Stimulated activated CD8-positive, alpha-beta memory T cell treated with anti-CD3 and anti-CD28 coated beads, Interleukin-7, amount 100 ng/mL, for 48 hours (primary cell): Measurements from ENCODE around the gene LDLRAD3.

Experiments used
- DNase-seq, 2 donors: peaks; one replicate each; pipeline ENCODE4 v3.0.0-alpha.2; 2020; ENCODE audit warnings: low read depth in 1 of 2; ENCODE audit errors: extremely low read depth in 1 of 2

LDLRAD3 gene

GRCh38 chr11:36015799-36016198, 71.9 kb downstream of the LDLRAD3 start:
- no peak for DNase-seq

GRCh38 chr11:36016263-36016662, 72.4 kb downstream of the LDLRAD3 start:
- DNase-seq = no peak

- DNase-seq = no peak
These were observed 72.8 kb downstream of the LDLRAD3 start for GRCh38 chr11:36016709-36017108.

- DNase-seq = no peak
These were observed 75.2 kb downstream of the LDLRAD3 start for GRCh38 chr11:36019005-36019596.

- DNase-seq = no peak
These were observed 75.9 kb downstream of the LDLRAD3 start for GRCh38 chr11:36019722-36020121.

GRCh38 chr11:36022882-36023281, 79.0 kb downstream of the LDLRAD3 start:
- DNase-seq = no peak

- DNase-seq = no peak
These were observed 80.1 kb downstream of the LDLRAD3 start for GRCh38 chr11:36023922-36024321.

GRCh38 chr11:36024716-36025115, 80.9 kb downstream of the LDLRAD3 start:
- DNase-seq = no peak

GRCh38 chr11:36026315-36026968, 82.6 kb downstream of the LDLRAD3 start:
- DNase-seq = no peak

GRCh38 chr11:36027731-36028130, 83.9 kb downstream of the LDLRAD3 start:
- no peak for DNase-seq

- DNase-seq = no peak
These were observed 85.8 kb downstream of the LDLRAD3 start for GRCh38 chr11:36029616-36030015.

- no peak for DNase-seq
These were observed 86.9 kb downstream of the LDLRAD3 start for GRCh38 chr11:36030731-36031281.

GRCh38 chr11:36033082-36033751, 89.4 kb downstream of the LDLRAD3 start:
- no peak for DNase-seq

- no peak for DNase-seq
These were observed 90.1 kb downstream of the LDLRAD3 start for GRCh38 chr11:36033936-36034335.

- DNase-seq = no peak
These were observed 90.9 kb downstream of the LDLRAD3 start for GRCh38 chr11:36034551-36035331.

- DNase-seq = no peak
These were observed 91.6 kb downstream of the LDLRAD3 start for GRCh38 chr11:36035454-36035853.

GRCh38 chr11:36035999-36036398, 92.1 kb downstream of the LDLRAD3 start:
- DNase-seq = no peak

- no peak for DNase-seq
These were observed 93.2 kb downstream of the LDLRAD3 start for GRCh38 chr11:36037031-36037430.

- DNase-seq = no peak
These were observed 94.7 kb downstream of the LDLRAD3 start for GRCh38 chr11:36038541-36038940.

- DNase-seq = no peak
These were observed 95.6 kb downstream of the LDLRAD3 start for GRCh38 chr11:36039471-36039870.

GRCh38 chr11:36041988-36042611, 98.2 kb downstream of the LDLRAD3 start:
- DNase-seq = no peak
